H9 (cell line): ENCODE results near the gene GTF2F2. TPM values are rescaled to one million over a fixed set of nuclear protein-coding genes. Genes with fewer than 3 reads are reported as not detected.

Experiments
- DNase-seq: peaks from one replicate; pipeline ENCODE4 v3.0.0-alpha.2; 2017
- H2AFZ ChIP-seq: one replicate; pipeline ENCODE4 v1.6.1; 2013; ENCODE audit warnings: mild to moderate bottlenecking, low read length, control low read depth, moderate library complexity
- H2AK5ac ChIP-seq: 2 replicates; pipeline ENCODE4 v1.6.1; 2013; ENCODE audit warnings: low read length, control low read depth, mixed read lengths; ENCODE audit not compliant: insufficient read length
- H2BK120ac ChIP-seq: one replicate; pipeline ENCODE4 v1.6.1; 2013; ENCODE audit warnings: low read depth, mild to moderate bottlenecking, low read length, control low read depth, inconsistent platforms; ENCODE audit not compliant: poor library complexity, severe bottlenecking
- H2BK12ac ChIP-seq: 2 replicates; pipeline ENCODE4 v1.6.1; 2013; ENCODE audit warnings: low read length, control low read depth, mixed read lengths, low read depth; ENCODE audit not compliant: insufficient read length
- H2BK15ac ChIP-seq: 2 replicates; pipeline ENCODE4 v1.6.1; 2013; ENCODE audit warnings: low read depth, low read length, control low read depth
- H2BK20ac ChIP-seq: one replicate; pipeline ENCODE4 v1.6.1; 2013; ENCODE audit warnings: low read depth, mild to moderate bottlenecking, low read length, control low read depth, inconsistent platforms; ENCODE audit not compliant: poor library complexity, severe bottlenecking
- H2BK5ac ChIP-seq: 2 replicates; pipeline ENCODE4 v1.6.1; 2013; ENCODE audit warnings: low read length, control low read depth, mixed read lengths; ENCODE audit not compliant: insufficient read length
- H3K14ac ChIP-seq: 2 replicates; pipeline ENCODE4 v1.6.1; 2013; ENCODE audit warnings: low read length, control low read depth; ENCODE audit not compliant: insufficient read depth
- H3K18ac ChIP-seq: 2 replicates; pipeline ENCODE4 v1.6.1; 2013; ENCODE audit warnings: low read depth, mild to moderate bottlenecking, mixed read lengths, low read length, control low read depth; ENCODE audit not compliant: insufficient read length
- H3K23ac ChIP-seq: 2 replicates; pipeline ENCODE4 v1.6.1; 2013; ENCODE audit warnings: low read length, control low read depth, mixed read lengths, low read depth; ENCODE audit not compliant: insufficient read length
- H3K23me2 ChIP-seq: 2 replicates; pipeline ENCODE4 v1.6.1; 2013; ENCODE audit warnings: low read depth, mild to moderate bottlenecking, mixed read lengths, low read length, control low read depth; ENCODE audit not compliant: insufficient read length, poor library complexity, severe bottlenecking
- H3K27ac ChIP-seq: 2 replicates; pipeline ENCODE4 v1.5.1; 2013; ENCODE audit warnings: low read length, control low read depth, mixed read lengths, low read depth; ENCODE audit not compliant: insufficient read length
- H3K27me3 ChIP-seq: 2 replicates; pipeline ENCODE4 v1.6.1; 2013; ENCODE audit warnings: low read length, control low read depth, inconsistent platforms; ENCODE audit not compliant: insufficient read depth
- H3K4ac ChIP-seq: 2 replicates; pipeline ENCODE4 v1.6.1; 2013; ENCODE audit warnings: low read depth, mild to moderate bottlenecking, control low read depth, inconsistent platforms, low read length, moderate library complexity
- H3K4me1 ChIP-seq: 2 replicates; pipeline ENCODE4 v1.6.1; 2013; ENCODE audit warnings: low read length, control low read depth, inconsistent platforms; ENCODE audit not compliant: insufficient read depth
- H3K4me2 ChIP-seq: 2 replicates; pipeline ENCODE4 v1.6.1; 2013; ENCODE audit warnings: low read length, control low read depth, mixed read lengths; ENCODE audit not compliant: insufficient read length, insufficient read depth
- H3K56ac ChIP-seq: 2 replicates; pipeline ENCODE4 v1.6.1; 2013; ENCODE audit warnings: low read depth, mild to moderate bottlenecking, mixed read lengths, low read length, control low read depth; ENCODE audit not compliant: insufficient read length
- H3K79me1 ChIP-seq: 2 replicates; pipeline ENCODE4 v1.6.1; 2013; ENCODE audit warnings: low read depth, mild to moderate bottlenecking, moderate library complexity, low read length, control low read depth, inconsistent platforms; ENCODE audit not compliant: insufficient read depth, poor library complexity, severe bottlenecking
- H3K79me2 ChIP-seq: 2 replicates; pipeline ENCODE4 v1.6.1; 2013; ENCODE audit warnings: low read length, control low read depth, inconsistent platforms; ENCODE audit not compliant: insufficient read depth
- H3K9ac ChIP-seq: 2 replicates; pipeline ENCODE4 v1.6.1; 2013; ENCODE audit warnings: low read length, control low read depth, mixed read lengths; ENCODE audit not compliant: insufficient read length; ENCODE audit errors: extremely low read depth
- H3K9me3 ChIP-seq: one replicate; pipeline ENCODE4 v1.6.1; 2013; ENCODE audit warnings: low read depth, low read length, inconsistent platforms; ENCODE audit not compliant: control insufficient read depth
- H3T11ph ChIP-seq: one replicate; pipeline ENCODE4 v1.6.1; 2013; ENCODE audit warnings: mild to moderate bottlenecking, low read length, control low read depth, inconsistent platforms
- H4K20me1 ChIP-seq: one replicate; pipeline ENCODE4 v1.6.1; 2013; ENCODE audit not compliant: control insufficient read depth, insufficient read length, insufficient read depth
- H4K5ac ChIP-seq: 2 replicates; pipeline ENCODE4 v1.6.1; 2013; ENCODE audit warnings: low read depth, mild to moderate bottlenecking, mixed read lengths, low read length, control low read depth; ENCODE audit not compliant: insufficient read length
- H4K8ac ChIP-seq: replicated peaks from 2 replicates; pipeline ENCODE4 v1.6.1; 2013; ENCODE audit warnings: low read length, control low read depth, mixed read lengths, low read depth; ENCODE audit not compliant: insufficient read length
- H4K91ac ChIP-seq: 2 replicates; pipeline ENCODE4 v1.6.1; 2013; ENCODE audit warnings: low read depth, mild to moderate bottlenecking, moderate library complexity, mixed read lengths, low read length, control low read depth; ENCODE audit not compliant: insufficient read length
- H3K27ac Mint-ChIP-seq, 3 experiments: 2 replicates in 2 of 3; 3 replicates in 1 of 3; pipeline ENCODE4 v1.8.0; 2020 to 2021; ENCODE audit warnings: mixed read lengths in 3 of 3, mild to moderate bottlenecking in 1 of 3, moderate library complexity in 1 of 3
- H3K27me3 Mint-ChIP-seq: 2 replicates; pipeline ENCODE4 v1.8.0; 2021; ENCODE audit warnings: low read depth, mild to moderate bottlenecking, moderate library complexity, mixed read lengths
- H3K36me3 Mint-ChIP-seq, 3 experiments: 2 replicates in 2 of 3; 3 replicates in 1 of 3; pipeline ENCODE4 v1.8.0; 2020 to 2021; ENCODE audit warnings: low read depth in 3 of 3, mixed read lengths in 3 of 3; ENCODE audit not compliant: insufficient read depth in 1 of 3
- H3K4me1 Mint-ChIP-seq, 2 experiments: 2 replicates each; pipeline ENCODE4 v1.8.0; 2020; ENCODE audit warnings: mixed read lengths in 2 of 2
- H3K4me3 Mint-ChIP-seq, 2 experiments: 2 replicates in 1 of 2; 3 replicates in 1 of 2; pipeline ENCODE4 v1.8.0; 2020 to 2021; ENCODE audit warnings: mild to moderate bottlenecking in 2 of 2, mixed read lengths in 2 of 2, moderate library complexity in 1 of 2
- H3K9me3 Mint-ChIP-seq, 2 experiments: 2 replicates in 1 of 2; 3 replicates in 1 of 2; pipeline ENCODE4 v1.8.0; 2020; ENCODE audit warnings: mild to moderate bottlenecking in 2 of 2, mixed read lengths in 2 of 2, moderate library complexity in 1 of 2
- CTCF ChIP-seq: fragments of 200-600 bp; sonication (generic); conservative IDR thresholded peaks from 3 replicates; pipeline ENCODE4 v1.8.0; 2021; ENCODE audit warnings: antibody characterized with exemption, mild to moderate bottlenecking
- WGBS: extraction: QIAGEN DNeasy Blood & Tissue Kit; methylation state at CpG from one replicate; pipeline ENCODE4 v1.1.7; 2013; ENCODE audit warnings: missing lambda C conversion rate, low lambda C conversion rate, mixed read lengths; ENCODE audit not compliant: insufficient read length; ENCODE audit errors: extremely low coverage; 5-methylcytosine and 5-hydroxymethylcytosine counted together
- total RNA-seq: library from RNA; stranded (reverse); gene quantifications from 2 replicates; pipeline ENCODE4 v1.2.1, GENCODE V29; 2021

GTF2F2 gene
- total RNA-seq, 1 experiment from 2014 or later = 29.6 TPM

GRCh38 chr13:45289936-45290563, 169.7 kb downstream of the GTF2F2 start:
- no peaks in the 10 kb centered on the region for H3K79me2 ChIP-seq
- no peak overlapping the region for H2BK12ac ChIP-seq
- Mint-ChIP-seq H3K27me3 (no peaks in the 10 kb centered on the region), H3K4me3 (no peak overlapping the region), H3K9me3 (no peaks in the 10 kb centered on the region), H3K4me1 (peaks cover 6% of the 10 kb centered on the region in 2 experiments; a peak in 2 of 4 replicates), H3K36me3 (peaks cover 2 to 17% (median 15%) of the 10 kb centered on the region in 3 experiments; a peak in 6 of 7 replicates), H3K27ac (no peak overlapping the region)
- H3K23ac ChIP-seq = no peak overlapping the region
- no peak overlapping the region for H3K14ac ChIP-seq
- no peaks in the 10 kb centered on the region for H3K27me3 ChIP-seq
- H3K4ac ChIP-seq = no peak overlapping the region
- no peak overlapping the region for H4K8ac ChIP-seq
- TF ChIP-seq CTCF = no peak
- H3K4me1 ChIP-seq = no peaks in the 10 kb centered on the region
- no peak overlapping the region for H3K27ac ChIP-seq
- no peak for DNase-seq
- H2BK15ac ChIP-seq = no peak overlapping the region
- H3K9ac ChIP-seq = no peak overlapping the region
- H3K9me3 ChIP-seq = no peaks in the 10 kb centered on the region
- no peak overlapping the region for H2AFZ ChIP-seq
- no peak overlapping the region for H4K5ac ChIP-seq
- no peak overlapping the region for H3K4me2 ChIP-seq
- no peaks in the 10 kb centered on the region for H4K20me1 ChIP-seq
- H2AK5ac ChIP-seq = no peak overlapping the region
- H3T11ph ChIP-seq = no peak overlapping the region
- H2BK120ac ChIP-seq = no peak overlapping the region
- no peak overlapping the region for H3K18ac ChIP-seq
- WGBS = no CpG with 5 or more reads among the region's 3 CpGs
- H3K56ac ChIP-seq = no peak overlapping the region
- H4K91ac ChIP-seq = no peak overlapping the region
- no peak overlapping the region for H2BK5ac ChIP-seq
- H3K23me2 ChIP-seq = no peaks in the 10 kb centered on the region
- no peaks in the 10 kb centered on the region for H3K79me1 ChIP-seq
- H2BK20ac ChIP-seq = no peak overlapping the region
